ENCODE data around the gene MAML3.

The MAML3 gene

GRCh38 chr4:140153718-140154571 is at the start of gene MAML3:
Gene MAML3 (minus strand): TSS chr4:140154184. CDS start chr4:140153327, 857 bp downstream.
- peak; percentile 61 for DNase-seq (ENCODE audit: extremely low read depth, low read depth)
- TF ChIP-seq, protein P1, sequence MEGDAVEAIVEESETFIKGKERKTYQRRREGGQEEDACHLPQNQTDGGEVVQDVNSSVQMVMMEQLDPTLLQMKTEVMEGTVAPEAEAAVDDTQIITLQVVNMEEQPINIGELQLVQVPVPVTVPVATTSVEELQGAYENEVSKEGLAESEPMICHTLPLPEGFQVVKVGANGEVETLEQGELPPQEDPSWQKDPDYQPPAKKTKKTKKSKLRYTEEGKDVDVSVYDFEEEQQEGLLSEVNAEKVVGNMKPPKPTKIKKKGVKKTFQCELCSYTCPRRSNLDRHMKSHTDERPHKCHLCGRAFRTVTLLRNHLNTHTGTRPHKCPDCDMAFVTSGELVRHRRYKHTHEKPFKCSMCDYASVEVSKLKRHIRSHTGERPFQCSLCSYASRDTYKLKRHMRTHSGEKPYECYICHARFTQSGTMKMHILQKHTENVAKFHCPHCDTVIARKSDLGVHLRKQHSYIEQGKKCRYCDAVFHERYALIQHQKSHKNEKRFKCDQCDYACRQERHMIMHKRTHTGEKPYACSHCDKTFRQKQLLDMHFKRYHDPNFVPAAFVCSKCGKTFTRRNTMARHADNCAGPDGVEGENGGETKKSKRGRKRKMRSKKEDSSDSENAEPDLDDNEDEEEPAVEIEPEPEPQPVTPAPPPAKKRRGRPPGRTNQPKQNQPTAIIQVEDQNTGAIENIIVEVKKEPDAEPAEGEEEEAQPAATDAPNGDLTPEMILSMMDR (IDR thresholded peaks at IDR 0.05; ENCODE audit: low read depth, low read length, missing control alignments): no peak
- peak within 1 kb of the TSS; percentile 88 for H3K4me3 ChIP-seq (replicated peaks; ENCODE audit: low read depth, low read length)

GRCh38 chr4:140198942-140199341 is 45.0 kb upstream of the MAML3 start:
- TF ChIP-seq, protein P1 (IDR thresholded peaks at IDR 0.05; ENCODE audit: low read depth, low read length, missing control alignments): no peak
- H3K4me3 ChIP-seq (replicated peaks; ENCODE audit: low read depth, low read length): no peak overlapping the region
- DNase-seq (ENCODE audit: extremely low read depth, low read depth): no peak

DNA sequence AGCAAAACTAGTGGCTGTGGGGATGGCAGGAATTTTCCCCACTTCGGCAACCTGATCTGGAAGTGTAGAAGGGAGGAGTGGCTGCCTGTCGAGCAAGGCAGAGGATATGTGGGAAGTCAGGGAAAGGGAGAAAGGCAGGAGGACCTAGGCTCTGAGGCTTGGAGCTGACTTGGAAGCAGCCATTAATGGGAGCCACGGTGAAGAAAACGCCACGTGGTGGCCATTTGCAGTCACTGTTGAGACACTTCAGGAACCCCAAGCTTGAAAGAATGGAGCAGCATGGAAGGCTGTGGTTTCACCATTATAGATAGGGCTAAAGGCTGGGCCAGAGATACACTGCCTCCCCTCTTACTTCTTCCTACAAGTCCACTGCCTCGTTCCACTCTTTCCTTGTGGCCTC is 41.8 kb upstream of the MAML3 start:
- no peak for DNase-seq (ENCODE audit: extremely low read depth, low read depth)
- TF ChIP-seq, protein P1 (IDR thresholded peaks at IDR 0.05; ENCODE audit: low read depth, low read length, missing control alignments): no peak

GRCh38 chr4:140189805-140190204 is 35.8 kb upstream of the MAML3 start:
- TF ChIP-seq, protein P1 (IDR thresholded peaks at IDR 0.05; ENCODE audit: low read depth, low read length, missing control alignments): no peak
- DNase-seq (ENCODE audit: extremely low read depth, low read depth): no peak

More for the DNA sequence above, 41.8 kb upstream of the MAML3 start:
- H3K4me3 ChIP-seq (replicated peaks; ENCODE audit: low read depth, low read length): no peak overlapping the region

GRCh38 chr4:140188975-140189374 is 35.0 kb upstream of the MAML3 start:
- TF ChIP-seq, protein P1 (IDR thresholded peaks at IDR 0.05; ENCODE audit: low read depth, low read length, missing control alignments): no peak
- no peak overlapping the region for H3K4me3 ChIP-seq (replicated peaks; ENCODE audit: low read depth, low read length)
- no peak for DNase-seq (ENCODE audit: extremely low read depth, low read depth)

More at GRCh38 chr4:140189805-140190204, 35.8 kb upstream of the MAML3 start:
- no peak overlapping the region for H3K4me3 ChIP-seq (replicated peaks; ENCODE audit: low read depth, low read length)

DNA sequence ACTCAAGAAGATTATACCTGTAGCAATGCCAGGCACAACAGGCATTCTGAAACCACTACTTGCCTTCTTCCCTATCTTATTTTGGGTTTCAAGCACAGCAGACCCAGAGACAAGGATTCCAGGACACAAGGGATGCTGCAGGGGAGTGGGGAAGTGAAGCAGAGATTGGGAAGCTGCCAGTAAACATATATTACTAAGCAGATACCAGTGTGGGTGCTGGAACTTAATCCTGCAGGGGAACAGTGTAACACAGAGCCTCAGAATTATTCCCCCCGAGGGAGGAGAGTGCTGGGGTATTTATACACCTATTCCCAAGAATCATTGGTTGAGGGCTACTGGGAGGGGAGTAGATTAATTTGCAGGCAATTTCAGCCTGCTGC is 33.3 kb upstream of the MAML3 start:
- DNase-seq (ENCODE audit: extremely low read depth, low read depth): no peak
- TF ChIP-seq, protein P1 (IDR thresholded peaks at IDR 0.05; ENCODE audit: low read depth, low read length, missing control alignments): no peak
- H3K4me3 ChIP-seq (replicated peaks; ENCODE audit: low read depth, low read length): no peak overlapping the region

Measured in HFF-Myc (cell line).